Dendritic cell treated with granulocyte-macrophage colony-stimulating factor and Interleukin-4, amounts not matched to agents 40 ng/mL and 50 ng/mL, for 4 days (primary cell): ENCODE measurements around the gene UHRF2.
"Not testable (repeated sequence)": the region's sequence is repeated elsewhere in the genome, so short reads cannot be mapped to it uniquely, and the experiment has no call there.

Experiments
- H3K27ac Mint-ChIP-seq: one replicate; pipeline ENCODE4 v1.8.0; 2022; ENCODE audit warnings: mild to moderate bottlenecking, mixed read lengths
- H3K27me3 Mint-ChIP-seq: one replicate; pipeline ENCODE4 v1.8.0; 2022; ENCODE audit warnings: mild to moderate bottlenecking, mixed read lengths
- H3K36me3 Mint-ChIP-seq: one replicate; pipeline ENCODE4 v1.8.0; 2022; ENCODE audit warnings: low read depth, mixed read lengths
- H3K4me1 Mint-ChIP-seq: one replicate; pipeline ENCODE4 v1.8.0; 2022; ENCODE audit warnings: low read depth, mixed read lengths
- H3K4me3 Mint-ChIP-seq: one replicate; pipeline ENCODE4 v1.8.0; 2022; ENCODE audit warnings: mild to moderate bottlenecking, moderate library complexity, mixed read lengths
- H3K9me3 Mint-ChIP-seq: one replicate; pipeline ENCODE4 v1.8.0; 2022; ENCODE audit warnings: mixed read lengths
- intact Hi-C: fragments of 100-400 bp; cut with micrococcal nuclease; formaldehyde crosslinking; loops from one replicate; pipeline ENCODE4 v1.15.0; 2022

The UHRF2 gene

DNA sequence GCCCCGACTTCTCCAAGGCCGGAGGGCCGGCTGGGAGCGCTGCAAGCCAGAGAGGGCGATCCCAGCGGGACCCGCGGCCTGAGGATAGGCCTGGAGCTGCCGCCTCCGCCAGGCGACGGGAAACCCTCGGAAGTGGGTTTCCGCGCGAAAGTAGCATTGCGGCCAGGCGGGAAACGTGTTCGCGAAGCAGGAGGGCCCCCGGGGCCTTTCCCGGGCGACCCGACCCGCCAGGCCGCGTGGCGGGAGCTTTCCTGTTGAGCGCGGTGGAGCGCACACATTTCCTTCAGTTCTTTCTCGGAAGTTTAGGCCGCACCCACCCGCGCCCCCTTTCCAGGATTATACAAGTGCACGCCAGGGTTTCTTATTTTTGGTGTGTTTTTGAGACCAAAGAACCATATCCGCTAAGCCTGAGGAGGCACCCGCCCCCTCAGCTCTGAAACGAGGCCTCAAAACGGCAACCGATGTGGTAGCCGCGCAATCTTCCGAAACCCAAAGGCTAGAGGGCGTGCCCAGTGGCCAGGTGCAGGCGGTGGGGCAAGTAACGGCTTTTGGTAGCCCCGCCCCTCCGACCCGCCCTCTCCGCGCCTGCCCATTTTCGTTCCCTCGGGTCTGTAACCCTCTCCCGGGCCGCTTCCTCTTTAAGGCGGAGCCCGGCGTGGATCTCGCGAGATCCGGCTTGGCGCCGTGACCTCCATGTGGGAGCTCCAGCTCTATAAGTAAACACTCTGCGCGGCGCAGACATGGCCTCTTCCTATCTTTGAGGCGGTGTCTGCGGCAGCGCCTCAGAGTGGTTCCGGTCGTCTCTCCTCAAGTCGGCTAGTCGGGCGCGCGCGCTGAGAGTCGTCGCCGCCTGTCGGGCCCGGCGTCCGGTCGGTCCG, at the start of gene UHRF2:
UHRF2 (plus strand) TSS at position 713 of the 878 bp plus-strand sequence. CDS start 292 bp downstream, outside the sequence.
- intact Hi-C loops, result loop anchor here (2.0 to 10.0 kb wide), 3 partner anchors 268 to 398 kb away; partner anchors contain the start of genes KDM4C and RANBP6
- Mint-ChIP-seq H3K27ac (peak within 1 kb of the TSS; percentile 87), H3K9me3 (no peaks in the 10 kb centered on the region), H3K36me3 (peaks cover 6% of the 10 kb centered on the region), H3K4me3 (peak within 1 kb of the TSS; percentile 86), H3K4me1 (peaks cover 27% of the 10 kb centered on the region), H3K27me3 (no peaks in the 10 kb centered on the region)

DNA sequence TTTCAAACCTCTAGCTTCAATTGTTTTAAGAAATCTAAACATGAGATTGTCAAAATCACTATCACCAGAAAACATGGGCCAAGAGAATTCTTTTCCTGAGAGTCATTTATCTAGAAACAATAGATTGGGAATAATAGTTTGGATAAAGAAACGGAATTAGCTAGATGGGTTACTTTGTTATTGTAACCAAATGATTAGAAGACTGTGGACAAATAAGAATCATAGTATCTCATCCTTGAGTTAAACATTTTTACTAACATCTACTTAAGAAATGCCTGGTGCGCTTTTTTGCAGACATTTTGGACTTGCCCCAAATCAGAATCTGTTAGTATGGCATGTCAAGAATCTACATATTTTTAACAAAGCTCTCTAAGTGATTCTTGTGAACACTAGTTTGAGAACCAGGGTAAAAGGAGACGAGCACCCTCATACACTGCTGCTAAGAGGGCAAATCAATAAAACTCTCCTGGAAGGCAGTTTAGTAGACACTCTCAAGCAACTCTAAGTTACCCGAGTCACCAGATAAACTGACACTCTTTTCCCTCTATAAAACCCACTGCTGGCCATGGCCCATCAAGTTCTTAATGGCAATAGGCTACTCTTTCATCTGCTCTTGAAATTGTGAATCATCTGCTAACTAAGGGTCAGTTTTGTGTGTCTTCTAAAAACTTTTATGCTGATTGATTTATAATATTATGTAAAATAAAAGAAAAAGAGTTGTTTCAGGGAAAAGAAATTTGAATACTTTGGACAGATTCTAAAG, 45.7 kb upstream of the UHRF2 start:
- Mint-ChIP-seq H3K4me3 (no peak overlapping the region), H3K27ac (no peak overlapping the region), H3K9me3 (peaks cover 17% of the 10 kb centered on the region), H3K4me1 (no peaks in the 10 kb centered on the region), H3K36me3 (no peaks in the 10 kb centered on the region), H3K27me3 (no peaks in the 10 kb centered on the region)
- intact Hi-C loops, result no loop called here

DNA sequence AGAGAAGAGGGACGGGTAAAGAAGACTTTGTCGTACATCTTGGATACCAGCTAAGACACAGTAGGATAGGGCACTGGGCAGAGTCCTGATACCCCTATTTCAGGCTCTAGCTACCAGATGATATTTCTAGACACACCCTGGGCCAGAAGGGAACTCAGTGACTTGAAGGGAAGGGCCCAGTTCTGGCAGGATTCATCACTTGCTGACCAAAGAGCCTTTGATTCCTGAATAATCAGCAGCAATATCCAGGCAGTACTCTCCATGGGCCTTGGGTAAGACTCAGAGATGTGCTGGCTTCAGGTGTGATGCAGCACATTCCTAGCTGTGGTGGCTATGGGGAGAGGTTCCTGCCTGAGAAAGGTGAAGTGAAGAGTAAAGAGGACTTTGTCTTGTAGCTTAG, 44.2 kb upstream of the UHRF2 start:
- intact Hi-C loops, result no loop called here
- H3K4me3 Mint-ChIP-seq, result no peak overlapping the region
- H3K9me3 Mint-ChIP-seq, result peaks cover 18% of the 10 kb centered on the region
- no peak overlapping the region for H3K27ac Mint-ChIP-seq
- H3K4me1 Mint-ChIP-seq, result no peaks in the 10 kb centered on the region
- H3K36me3 Mint-ChIP-seq, result no peaks in the 10 kb centered on the region
- H3K27me3 Mint-ChIP-seq, result no peaks in the 10 kb centered on the region

GRCh38 chr9:6381477-6382012, 31.5 kb upstream of the UHRF2 start:
- H3K27me3 Mint-ChIP-seq, H3K36me3 Mint-ChIP-seq, H3K4me1 Mint-ChIP-seq, H3K27ac Mint-ChIP-seq, H3K4me3 Mint-ChIP-seq, intact Hi-C loops: not testable (repeated sequence)
- H3K9me3 Mint-ChIP-seq, result peaks cover 13% of the 10 kb centered on the region

- Mint-ChIP-seq H3K27ac (no peak overlapping the region), H3K27me3 (no peaks in the 10 kb centered on the region), H3K9me3 (peaks cover 2% of the 10 kb centered on the region), H3K36me3 (no peaks in the 10 kb centered on the region), H3K4me3 (no peak overlapping the region), H3K4me1 (no peaks in the 10 kb centered on the region)
- intact Hi-C loops, result no loop called here
Observed at GRCh38 chr9:6382681-6383080, 30.3 kb upstream of the UHRF2 start.

DNA sequence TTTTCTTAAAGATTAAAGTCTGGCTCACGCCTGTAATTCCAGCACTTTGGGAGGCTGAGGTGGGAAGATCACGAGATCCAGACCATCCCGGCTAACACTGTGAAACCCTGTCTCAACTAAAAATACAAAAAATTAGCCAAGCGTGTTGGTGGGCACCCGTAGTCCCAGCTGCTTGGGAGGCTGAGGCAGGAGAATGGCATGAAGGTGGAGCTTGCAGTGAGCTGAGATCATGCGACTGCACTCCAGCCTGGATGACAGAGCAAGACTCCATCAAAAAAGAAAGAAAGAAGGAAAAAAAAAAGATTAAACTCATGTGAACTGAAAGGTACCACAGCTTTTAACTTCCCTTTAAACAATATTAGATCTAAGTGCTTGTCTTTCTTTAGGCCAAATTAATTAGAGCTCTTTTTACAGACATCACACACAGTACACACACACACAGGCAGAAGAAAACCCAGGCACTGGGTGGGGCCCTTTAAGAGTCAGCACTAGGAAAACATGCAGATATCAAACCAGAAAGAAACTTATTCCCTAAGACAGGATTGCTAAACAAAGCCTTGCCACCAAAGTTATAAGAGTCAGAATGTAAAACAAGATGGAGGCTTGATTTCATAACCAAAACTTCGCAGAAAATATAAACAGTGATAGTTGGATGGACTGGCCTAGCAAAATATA, 29.3 kb upstream of the UHRF2 start:
- Mint-ChIP-seq H3K9me3 (no peaks in the 10 kb centered on the region), H3K4me3 (no peak overlapping the region), H3K27me3 (no peaks in the 10 kb centered on the region), H3K36me3 (no peaks in the 10 kb centered on the region), H3K4me1 (no peaks in the 10 kb centered on the region), H3K27ac (no peak overlapping the region)
- intact Hi-C loops, result no loop called here

- H3K36me3 Mint-ChIP-seq, result no peaks in the 10 kb centered on the region
- no peaks in the 10 kb centered on the region for H3K27me3 Mint-ChIP-seq
- H3K9me3 Mint-ChIP-seq, result no peaks in the 10 kb centered on the region
- no peaks in the 10 kb centered on the region for H3K4me1 Mint-ChIP-seq
- H3K4me3 Mint-ChIP-seq, result no peak overlapping the region
- no peak overlapping the region for H3K27ac Mint-ChIP-seq
- intact Hi-C loops, result no loop called here
Observed at GRCh38 chr9:6384732-6385131, 28.3 kb upstream of the UHRF2 start.

DNA sequence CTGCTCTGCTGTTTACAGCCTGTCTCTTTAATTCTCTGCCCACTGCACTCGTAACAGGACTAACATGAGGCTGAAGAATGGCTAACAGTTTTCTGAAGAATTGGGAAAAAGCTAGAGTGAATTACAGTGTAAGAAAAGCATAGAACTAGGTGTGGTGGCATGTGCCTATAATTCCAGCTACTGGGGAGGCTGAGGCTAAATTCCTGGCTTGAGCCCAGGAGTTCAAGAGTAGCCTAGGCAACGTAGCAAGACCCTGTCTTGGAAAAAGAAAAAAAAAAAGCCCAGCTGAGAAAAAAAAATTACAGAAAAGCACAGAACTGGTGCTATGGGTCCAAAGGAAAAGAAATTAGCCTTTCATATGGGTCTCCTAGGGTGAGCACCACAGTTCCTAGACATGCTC, 13.9 kb upstream of the UHRF2 start:
- no peaks in the 10 kb centered on the region for H3K27me3 Mint-ChIP-seq
- H3K4me3 Mint-ChIP-seq, result no peak overlapping the region
- no peaks in the 10 kb centered on the region for H3K4me1 Mint-ChIP-seq
- intact Hi-C loops, result no loop called here
- no peaks in the 10 kb centered on the region for H3K9me3 Mint-ChIP-seq
- H3K27ac Mint-ChIP-seq, result no peak overlapping the region
- no peaks in the 10 kb centered on the region for H3K36me3 Mint-ChIP-seq

- no peaks in the 10 kb centered on the region for H3K9me3 Mint-ChIP-seq
- peaks cover 5% of the 10 kb centered on the region for H3K4me1 Mint-ChIP-seq
- intact Hi-C loops, result no loop called here
- no peak overlapping the region for H3K4me3 Mint-ChIP-seq
- no peak overlapping the region for H3K27ac Mint-ChIP-seq
- no peaks in the 10 kb centered on the region for H3K36me3 Mint-ChIP-seq
- H3K27me3 Mint-ChIP-seq, result no peaks in the 10 kb centered on the region
Observed at GRCh38 chr9:6405371-6405770, 7.6 kb upstream of the UHRF2 start.

DNA sequence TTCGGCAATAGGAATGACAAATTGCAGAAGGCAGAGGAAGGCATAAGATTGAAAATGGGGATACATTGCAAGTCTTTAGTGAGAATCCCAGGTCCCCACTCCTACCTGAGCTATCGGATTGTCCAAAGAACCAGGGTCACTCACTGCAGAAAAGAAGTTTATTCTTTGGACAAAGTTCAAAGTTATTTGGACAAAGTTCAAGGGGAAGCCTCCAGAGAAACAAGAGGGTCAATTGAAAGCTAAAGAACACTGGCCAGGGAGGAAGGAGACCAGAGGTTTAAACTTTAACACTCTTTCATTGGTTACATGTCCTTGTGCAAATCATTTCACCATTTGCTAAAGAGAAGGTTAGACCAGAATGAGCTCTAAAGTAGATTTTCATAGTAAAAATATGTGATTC, 5.2 kb upstream of the UHRF2 start:
- Mint-ChIP-seq H3K27me3 (no peaks in the 10 kb centered on the region), H3K9me3 (no peaks in the 10 kb centered on the region), H3K4me3 (no peak overlapping the region), H3K27ac (no peak overlapping the region), H3K36me3 (no peaks in the 10 kb centered on the region), H3K4me1 (peaks cover 5% of the 10 kb centered on the region)
- intact Hi-C loops, result no loop called here

DNA sequence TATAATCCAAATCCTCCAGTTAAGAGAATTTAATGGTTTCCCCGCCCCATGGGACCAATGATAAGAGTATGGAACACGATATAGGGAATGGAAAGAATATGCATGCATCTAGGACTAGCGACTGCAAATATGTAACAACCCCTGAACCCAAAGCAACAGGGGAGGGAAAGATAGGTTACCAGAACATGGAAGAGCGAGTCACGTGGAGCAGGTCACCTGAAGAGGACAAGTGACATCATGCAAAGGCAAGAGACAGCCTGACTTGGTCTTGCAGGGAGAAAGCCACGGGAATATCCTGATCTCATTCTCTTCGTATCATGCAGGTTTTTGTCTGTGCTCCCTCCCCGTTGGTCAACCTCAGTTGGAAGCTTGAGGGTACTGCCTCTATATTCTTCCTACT, 4.7 kb upstream of the UHRF2 start:
- Mint-ChIP-seq H3K9me3 (no peaks in the 10 kb centered on the region), H3K4me3 (no peak overlapping the region)

GRCh38 chr9:6409811-6410210, 3.2 kb upstream of the UHRF2 start:
- intact Hi-C loops, result loop anchor here (10.0 kb wide), 1 partner anchor 395 kb away; the partner anchor contains the start of gene RANBP6
- Mint-ChIP-seq H3K9me3 (no peaks in the 10 kb centered on the region), H3K4me3 (no peak overlapping the region), H3K27ac (no peak overlapping the region), H3K27me3 (no peaks in the 10 kb centered on the region), H3K36me3 (no peaks in the 10 kb centered on the region), H3K4me1 (peaks cover 13% of the 10 kb centered on the region)

More for the DNA sequence above, 4.7 kb upstream of the UHRF2 start:
- no peaks in the 10 kb centered on the region for H3K36me3 Mint-ChIP-seq
- H3K4me1 Mint-ChIP-seq, result peaks cover 5% of the 10 kb centered on the region
- H3K27ac Mint-ChIP-seq, result no peak overlapping the region
- H3K27me3 Mint-ChIP-seq, result no peaks in the 10 kb centered on the region
- intact Hi-C loops, result no loop called here

DNA sequence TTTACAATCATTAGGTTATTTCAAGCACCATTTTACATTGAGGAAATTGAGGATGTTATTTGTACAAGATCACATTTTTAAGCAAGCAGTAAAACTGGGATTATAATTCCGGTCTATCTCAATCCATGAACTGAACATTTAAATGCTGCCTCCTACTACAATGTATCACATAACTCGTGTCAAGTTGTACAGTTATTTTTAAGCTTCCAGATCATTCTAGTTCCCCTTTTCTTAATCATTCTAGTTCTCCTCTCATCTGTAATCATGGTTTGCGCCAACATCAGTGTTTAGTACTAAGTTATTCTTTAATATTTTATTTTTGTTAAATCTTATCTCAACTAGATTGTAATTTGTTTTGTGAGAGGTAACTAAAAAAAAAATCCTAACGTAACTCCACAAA, 2.4 kb upstream of the UHRF2 start:
- Mint-ChIP-seq H3K36me3 (no peaks in the 10 kb centered on the region), H3K9me3 (no peaks in the 10 kb centered on the region), H3K27me3 (no peaks in the 10 kb centered on the region), H3K27ac (no peak overlapping the region), H3K4me1 (peaks cover 15% of the 10 kb centered on the region), H3K4me3 (no peak overlapping the region)
- intact Hi-C loops, result loop anchor here (10.0 kb wide), 1 partner anchor 396 kb away; the partner anchor contains the start of gene RANBP6
